Esophagus muscularis mucosa (tissue), 3 donors: ENCODE results near the gene OGFR.

Experiments used
- CTCF ChIP-seq, 3 experiments: fragments of 200-600 bp in 2 of 3; fragments of 450-650 bp in 1 of 3; sonication (generic) in 2 of 3; IDR thresholded peaks; one replicate each; pipeline ENCODE4 v1.5.1; 2017 to 2019; ENCODE audit warnings: antibody characterized with exemption in 3 of 3, mild to moderate bottlenecking in 2 of 3, moderate library complexity in 1 of 3
- POLR2A ChIP-seq: fragments of 450-650 bp; IDR thresholded peaks from one replicate; pipeline ENCODE4 v1.6.1; 2017; ENCODE audit warnings: antibody characterized with exemption, moderate library complexity, mild to moderate bottlenecking, low read depth

GRCh38 chr20:62788607-62789006 lies 16.0 kb upstream of the OGFR start:
- no peak for TF ChIP-seq CTCF (IDR thresholded peaks at IDR 0.05)
- no peak for TF ChIP-seq POLR2A
